Measurements from ENCODE around the gene TAF1A. TPM values are rescaled to one million over a fixed set of nuclear protein-coding genes. Genes with fewer than 3 reads are reported as not detected.

The TAF1A gene
- total RNA-seq, result 13.5 and 15.5 TPM in 2 replicates

GRCh38 chr1:222589462-222590302 lies at the start of gene TAF1A:
Gene TAF1A (minus strand): TSS chr1:222589933.

GRCh38 chr1:222618001-222618879 lies 28.5 kb upstream of the TAF1A start, which contains the start of gene MIA3:
Gene MIA3 (plus strand): TSS chr1:222618097. CDS start chr1:222618111, 14 bp downstream.

GRCh38 chr1:222547944-222548671 lies 41.6 kb downstream of the TAF1A start, which contains the start of gene HHIPL2:
Gene HHIPL2 (minus strand): TSS chr1:222548104. CDS start chr1:222548044, 60 bp downstream.

Other genes with a start within 250 kb of the TAF1A start
- gene HHIPL2, start 41.8 kb downstream of the TAF1A start, total RNA-seq, result 14.1 and 17.5 TPM in 2 replicates
- 65.8 and 86.4 TPM in 2 replicates for gene MIA3, start 28.2 kb upstream of the TAF1A start, total RNA-seq
- gene AIDA, start 122.6 kb upstream of the TAF1A start, total RNA-seq, result 74.0 and 74.6 TPM in 2 replicates
- gene BROX, start 122.6 kb upstream of the TAF1A start, total RNA-seq, result 93.4 and 118 TPM in 2 replicates
- gene FAM177B, start 147.3 kb upstream of the TAF1A start, total RNA-seq, result not detected in 2 replicates
- 7.2 and 7.4 TPM in 2 replicates for gene DISP1, start 225.1 kb upstream of the TAF1A start, total RNA-seq